Measurements from ENCODE around the gene SETD9. TPM values are rescaled to one million over a fixed set of nuclear protein-coding genes. Genes with fewer than 3 reads are reported as not detected.

SETD9 gene
- total RNA-seq, 3 donors from 2014 or later (not counting 1 experiment from before 2014, with no cell fraction given): 5.6 to 8.6 (median 6.0) TPM

DNA sequence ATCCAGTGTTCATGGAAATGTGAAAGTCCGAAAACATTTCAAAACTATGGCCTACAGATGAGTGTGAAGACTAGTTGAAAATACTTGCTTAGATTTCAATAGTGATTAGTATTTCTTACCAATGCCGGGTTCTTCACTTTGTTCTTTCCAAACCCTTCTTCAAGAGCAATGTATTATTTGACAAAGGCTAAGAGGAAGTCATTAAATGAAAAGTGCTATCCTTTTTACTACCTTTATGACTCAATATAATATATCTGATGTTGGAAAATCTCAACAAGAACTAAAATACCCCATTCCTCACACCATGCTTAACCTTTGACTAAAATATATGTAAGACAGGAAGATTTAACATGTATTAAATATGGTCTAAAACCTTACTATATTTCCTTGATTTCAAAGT lies 49.2 kb downstream of the SETD9 start:
- no peak for ATAC-seq
- no peak overlapping the region for H3K27ac Mint-ChIP-seq
- H3K36me3 Mint-ChIP-seq: no peaks in the 10 kb centered on the region
- Histone ChIP-seq H3K27me3 (ENCODE audit: control insufficient read depth, insufficient read depth, low read length) (peaks cover 28% of the 10 kb centered on the region), H3K4me1 (ENCODE audit: control insufficient read depth, insufficient read depth, low read length) (no peaks in the 10 kb centered on the region), H3K27ac (ENCODE audit: low read length) (no peak overlapping the region), H3K36me3 (ENCODE audit: control insufficient read depth, insufficient read depth, low read length) (no peaks in the 10 kb centered on the region), H3K9me3 (ENCODE audit: control insufficient read depth, insufficient read depth, low read length) (no peaks in the 10 kb centered on the region), H3K4me3 (ENCODE audit: low read length) (no peak overlapping the region)
- H3K27me3 Mint-ChIP-seq (ENCODE audit: low read depth in 2 of 2): peaks cover 48 to 85% of the 10 kb centered on the region in 2 donors
- no peaks in the 10 kb centered on the region for H3K4me1 Mint-ChIP-seq
- intact Hi-C loops (cut with micrococcal nuclease): no loop called here
- DNase-seq: no peak
- no peak overlapping the region for H3K4me3 Mint-ChIP-seq
- WGBS (ENCODE audit: insufficient coverage): 86% methylated on average over 1 of the region's 2 CpGs
- H3K9me3 Mint-ChIP-seq: no peaks in the 10 kb centered on the region
- TF ChIP-seq, protein P1, sequence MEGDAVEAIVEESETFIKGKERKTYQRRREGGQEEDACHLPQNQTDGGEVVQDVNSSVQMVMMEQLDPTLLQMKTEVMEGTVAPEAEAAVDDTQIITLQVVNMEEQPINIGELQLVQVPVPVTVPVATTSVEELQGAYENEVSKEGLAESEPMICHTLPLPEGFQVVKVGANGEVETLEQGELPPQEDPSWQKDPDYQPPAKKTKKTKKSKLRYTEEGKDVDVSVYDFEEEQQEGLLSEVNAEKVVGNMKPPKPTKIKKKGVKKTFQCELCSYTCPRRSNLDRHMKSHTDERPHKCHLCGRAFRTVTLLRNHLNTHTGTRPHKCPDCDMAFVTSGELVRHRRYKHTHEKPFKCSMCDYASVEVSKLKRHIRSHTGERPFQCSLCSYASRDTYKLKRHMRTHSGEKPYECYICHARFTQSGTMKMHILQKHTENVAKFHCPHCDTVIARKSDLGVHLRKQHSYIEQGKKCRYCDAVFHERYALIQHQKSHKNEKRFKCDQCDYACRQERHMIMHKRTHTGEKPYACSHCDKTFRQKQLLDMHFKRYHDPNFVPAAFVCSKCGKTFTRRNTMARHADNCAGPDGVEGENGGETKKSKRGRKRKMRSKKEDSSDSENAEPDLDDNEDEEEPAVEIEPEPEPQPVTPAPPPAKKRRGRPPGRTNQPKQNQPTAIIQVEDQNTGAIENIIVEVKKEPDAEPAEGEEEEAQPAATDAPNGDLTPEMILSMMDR (IDR thresholded peaks at IDR 0.05): no peak

DNA sequence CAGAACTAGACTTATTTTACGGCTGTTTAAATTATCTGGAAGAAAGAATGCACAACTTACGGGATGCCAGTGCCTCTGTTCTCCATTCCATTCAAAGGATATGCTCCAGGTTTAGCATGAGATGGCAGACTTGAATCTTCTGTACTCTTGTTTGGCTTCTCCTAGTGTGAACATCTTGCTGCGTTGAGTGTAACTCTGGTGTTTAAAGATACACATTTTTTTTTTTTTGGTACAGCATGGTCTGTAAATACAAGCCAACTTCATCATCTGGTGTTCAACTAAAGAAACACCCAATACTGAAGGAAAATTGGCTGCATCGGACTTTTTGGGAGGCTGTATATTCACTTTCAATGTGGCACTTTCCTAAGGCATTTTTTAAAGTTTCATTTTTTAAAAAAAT lies 49.9 kb downstream of the SETD9 start:
- peaks cover 48 to 92% of the 10 kb centered on the region in 2 donors for H3K27me3 Mint-ChIP-seq (ENCODE audit: low read depth in 2 of 2)
- H3K9me3 ChIP-seq (ENCODE audit: control insufficient read depth, insufficient read depth, low read length): no peaks in the 10 kb centered on the region

DNA sequence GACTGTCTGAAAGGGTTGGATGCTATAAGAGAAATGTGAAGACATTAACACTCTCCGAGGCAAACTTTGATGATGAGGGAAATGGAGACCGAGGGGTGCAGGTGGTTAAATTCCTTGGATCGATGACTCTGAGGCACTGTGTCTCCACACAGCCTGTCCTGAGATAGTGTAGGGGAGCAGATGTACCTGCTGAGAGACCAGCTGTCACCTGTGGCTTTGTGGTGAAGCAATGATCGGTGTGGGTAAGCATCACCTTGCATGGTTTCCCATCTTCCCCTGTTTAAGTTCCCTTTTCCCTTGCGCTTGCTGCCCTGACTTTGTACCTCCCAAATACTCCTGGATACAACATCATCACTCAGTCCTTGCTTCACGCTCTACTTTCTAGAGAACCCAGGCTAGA lies 52.4 kb downstream of the SETD9 start:
- Mint-ChIP-seq H3K36me3 (no peaks in the 10 kb centered on the region), H3K27me3 (ENCODE audit: low read depth in 2 of 2) (peaks cover 45 to 83% of the 10 kb centered on the region in 2 donors)

More for the DNA sequence above, 49.9 kb downstream of the SETD9 start:
- Histone ChIP-seq H3K27me3 (ENCODE audit: control insufficient read depth, insufficient read depth, low read length) (peaks cover 22% of the 10 kb centered on the region), H3K36me3 (ENCODE audit: control insufficient read depth, insufficient read depth, low read length) (no peaks in the 10 kb centered on the region), H3K4me3 (ENCODE audit: low read length) (no peak overlapping the region), H3K27ac (ENCODE audit: low read length) (no peak overlapping the region), H3K4me1 (ENCODE audit: control insufficient read depth, insufficient read depth, low read length) (no peaks in the 10 kb centered on the region)
- Mint-ChIP-seq H3K36me3 (no peaks in the 10 kb centered on the region), H3K4me1 (no peaks in the 10 kb centered on the region), H3K9me3 (no peaks in the 10 kb centered on the region), H3K27ac (no peak overlapping the region), H3K4me3 (no peak overlapping the region)
- TF ChIP-seq, protein P1 (IDR thresholded peaks at IDR 0.05): no peak
- DNase-seq (no peak), ATAC-seq (no peak)
- intact Hi-C loops (cut with micrococcal nuclease): no loop called here
- 95% methylated on average over 3 of the region's 4 CpGs for WGBS (ENCODE audit: insufficient coverage)

DNA sequence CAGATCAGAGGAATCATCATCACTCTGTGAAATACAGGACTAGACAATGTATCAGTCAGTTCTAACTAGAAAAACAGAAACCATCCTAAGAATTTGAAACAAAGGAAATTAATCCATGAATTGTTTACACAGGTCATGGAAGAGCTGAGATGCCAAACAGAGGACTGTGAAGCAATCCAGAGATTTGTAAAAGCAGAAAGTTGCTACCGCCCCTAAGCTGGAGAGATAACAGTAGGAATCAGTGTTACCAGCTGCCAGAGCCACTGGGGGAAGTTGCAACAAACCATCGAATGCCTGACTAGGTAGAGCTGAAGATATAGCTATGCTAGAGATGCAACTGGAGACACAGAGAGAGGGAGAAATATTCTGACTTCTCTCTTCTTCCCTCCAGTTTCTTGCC lies 52.9 kb downstream of the SETD9 start:
- TF ChIP-seq, protein P1 (IDR thresholded peaks at IDR 0.05): no peak
- Mint-ChIP-seq H3K27me3 (ENCODE audit: low read depth in 2 of 2) (peaks cover 43 to 81% of the 10 kb centered on the region in 2 donors), H3K36me3 (no peaks in the 10 kb centered on the region), H3K4me1 (no peaks in the 10 kb centered on the region), H3K4me3 (no peak overlapping the region), H3K9me3 (no peaks in the 10 kb centered on the region), H3K27ac (no peak overlapping the region)
- DNase-seq: no peak
- Histone ChIP-seq H3K27ac (ENCODE audit: low read length) (no peak overlapping the region), H3K27me3 (ENCODE audit: control insufficient read depth, insufficient read depth, low read length) (peaks cover 27% of the 10 kb centered on the region), H3K9me3 (ENCODE audit: control insufficient read depth, insufficient read depth, low read length) (no peaks in the 10 kb centered on the region), H3K4me3 (ENCODE audit: low read length) (no peak overlapping the region), H3K36me3 (ENCODE audit: control insufficient read depth, insufficient read depth, low read length) (no peaks in the 10 kb centered on the region), H3K4me1 (ENCODE audit: control insufficient read depth, insufficient read depth, low read length) (no peaks in the 10 kb centered on the region)
- intact Hi-C loops (cut with micrococcal nuclease): no loop called here
- ATAC-seq: no peak
- WGBS (ENCODE audit: insufficient coverage): 89% methylated on average over 2 of the region's 2 CpGs

More for the DNA sequence above, 52.4 kb downstream of the SETD9 start:
- no peak overlapping the region for H3K4me3 ChIP-seq (ENCODE audit: low read length)
- no peaks in the 10 kb centered on the region for H3K36me3 ChIP-seq (ENCODE audit: control insufficient read depth, insufficient read depth, low read length)
- peaks cover 25% of the 10 kb centered on the region for H3K27me3 ChIP-seq (ENCODE audit: control insufficient read depth, insufficient read depth, low read length)
- H3K9me3 Mint-ChIP-seq: no peaks in the 10 kb centered on the region
- H3K4me1 ChIP-seq (ENCODE audit: control insufficient read depth, insufficient read depth, low read length): no peaks in the 10 kb centered on the region
- H3K27ac ChIP-seq (ENCODE audit: low read length): no peak overlapping the region
- DNase-seq: no peak
- 67% methylated on average over 6 of the region's 6 CpGs for WGBS (ENCODE audit: insufficient coverage)
- H3K9me3 ChIP-seq (ENCODE audit: control insufficient read depth, insufficient read depth, low read length): no peaks in the 10 kb centered on the region
- intact Hi-C loops (cut with micrococcal nuclease): no loop called here
- H3K27ac Mint-ChIP-seq: no peak overlapping the region
- TF ChIP-seq, protein P1 (IDR thresholded peaks at IDR 0.05): no peak
- H3K4me1 Mint-ChIP-seq: no peaks in the 10 kb centered on the region
- no peak overlapping the region for H3K4me3 Mint-ChIP-seq
- no peak for ATAC-seq
